Activated CD8-positive, alpha-beta memory T cell treated with anti-CD3 and anti-CD28 coated beads, Interleukin-2, amount 50 U/mL, for 1 hour (primary cell): ENCODE measurements around the gene PPP2R5C.
"Not testable (repeated sequence)": the region's sequence is repeated elsewhere in the genome, so short reads cannot be mapped to it uniquely, and the experiment has no call there.

Experiments
- DNase-seq: peaks from one replicate; pipeline ENCODE4 v3.0.0-alpha.2; 2020; ENCODE audit errors: extremely low read depth

Gene PPP2R5C

GRCh38 chr14:101761032-101761880 lies at the start of gene PPP2R5C:
Gene PPP2R5C, plus strand, starts transcription at chr14:101761709. Its CDS starts 185 bp downstream, at chr14:101761894.
- DNase-seq, result peak; percentile 72

DNA sequence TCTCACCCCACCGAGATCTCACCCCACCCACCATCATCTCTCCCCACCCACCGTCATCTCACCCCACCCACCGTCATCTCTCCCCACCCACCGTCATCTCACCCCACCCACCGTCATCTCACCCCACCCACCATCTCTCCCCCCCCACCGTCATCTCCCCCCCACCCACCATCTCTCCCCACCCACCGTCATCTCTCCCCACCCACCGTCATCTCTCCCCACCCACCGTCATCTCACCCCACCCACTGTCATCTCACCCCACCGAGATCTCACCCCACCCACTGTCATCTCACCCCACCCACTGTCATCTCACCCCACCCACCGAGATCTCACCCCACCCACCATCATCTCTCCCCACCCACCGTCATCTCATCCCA lies 49.7 kb upstream of the PPP2R5C start:
- not testable (repeated sequence) for DNase-seq

DNA sequence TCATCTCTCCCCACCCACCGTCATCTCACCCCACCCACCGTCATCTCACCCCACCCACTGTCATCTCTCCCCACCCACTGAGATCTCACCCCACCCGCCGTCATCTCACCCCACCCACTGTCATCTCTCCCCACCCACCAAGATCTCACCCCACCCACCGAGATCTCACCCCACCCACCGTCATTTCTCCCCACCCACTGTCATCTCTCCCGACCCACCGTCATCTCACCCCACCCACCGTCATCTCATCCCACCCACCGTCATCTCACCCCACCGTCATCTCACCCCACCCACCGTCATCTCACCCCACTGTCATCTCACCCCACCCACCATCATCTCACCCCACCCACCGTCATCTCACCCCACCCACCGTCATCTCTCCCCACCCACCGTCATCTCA lies 49.2 kb upstream of the PPP2R5C start:
- not testable (repeated sequence) for DNase-seq

DNA sequence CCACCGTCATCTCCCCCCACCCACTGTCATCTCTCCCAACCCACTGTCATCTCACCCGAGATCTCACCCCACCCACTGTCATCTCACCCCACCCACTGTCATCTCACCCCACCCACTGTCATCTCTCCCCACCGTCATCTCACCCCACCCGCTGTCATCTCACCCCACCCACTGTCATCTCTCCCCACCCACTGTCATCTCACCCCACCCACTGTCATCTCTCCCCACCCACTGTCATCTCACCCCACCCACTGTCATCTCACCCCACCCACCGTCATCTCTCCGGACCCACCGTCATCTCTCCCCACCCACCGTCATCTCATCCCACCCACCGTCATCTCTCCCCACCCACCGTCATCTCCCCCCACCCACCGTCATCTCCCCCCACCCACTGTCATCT lies 48.4 kb upstream of the PPP2R5C start:
- DNase-seq, result not testable (repeated sequence)

- no peak for DNase-seq
Observed at GRCh38 chr14:101713621-101714349, 47.7 kb upstream of the PPP2R5C start.

DNA sequence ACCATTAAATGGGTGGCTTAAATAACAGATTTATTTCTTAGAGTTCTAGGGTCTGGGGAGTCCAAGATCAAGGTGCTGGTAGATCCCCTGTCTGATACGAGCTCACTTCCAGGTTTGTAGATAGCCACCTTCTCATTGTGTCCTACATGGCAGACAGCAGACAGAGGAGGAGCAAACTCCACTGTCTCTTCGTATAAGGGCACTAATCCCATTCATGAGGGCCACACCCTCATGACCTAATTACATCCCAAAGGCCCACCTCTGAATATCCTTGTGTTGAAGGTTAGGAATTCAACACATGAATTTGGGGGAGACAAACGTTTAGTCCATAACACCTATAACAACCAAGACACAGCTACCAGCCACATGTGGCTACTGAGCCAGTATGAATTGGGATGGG lies 47.1 kb upstream of the PPP2R5C start:
- DNase-seq, result no peak

- DNase-seq, result no peak
Observed at GRCh38 chr14:101715210-101716076, 46.1 kb upstream of the PPP2R5C start.

DNA sequence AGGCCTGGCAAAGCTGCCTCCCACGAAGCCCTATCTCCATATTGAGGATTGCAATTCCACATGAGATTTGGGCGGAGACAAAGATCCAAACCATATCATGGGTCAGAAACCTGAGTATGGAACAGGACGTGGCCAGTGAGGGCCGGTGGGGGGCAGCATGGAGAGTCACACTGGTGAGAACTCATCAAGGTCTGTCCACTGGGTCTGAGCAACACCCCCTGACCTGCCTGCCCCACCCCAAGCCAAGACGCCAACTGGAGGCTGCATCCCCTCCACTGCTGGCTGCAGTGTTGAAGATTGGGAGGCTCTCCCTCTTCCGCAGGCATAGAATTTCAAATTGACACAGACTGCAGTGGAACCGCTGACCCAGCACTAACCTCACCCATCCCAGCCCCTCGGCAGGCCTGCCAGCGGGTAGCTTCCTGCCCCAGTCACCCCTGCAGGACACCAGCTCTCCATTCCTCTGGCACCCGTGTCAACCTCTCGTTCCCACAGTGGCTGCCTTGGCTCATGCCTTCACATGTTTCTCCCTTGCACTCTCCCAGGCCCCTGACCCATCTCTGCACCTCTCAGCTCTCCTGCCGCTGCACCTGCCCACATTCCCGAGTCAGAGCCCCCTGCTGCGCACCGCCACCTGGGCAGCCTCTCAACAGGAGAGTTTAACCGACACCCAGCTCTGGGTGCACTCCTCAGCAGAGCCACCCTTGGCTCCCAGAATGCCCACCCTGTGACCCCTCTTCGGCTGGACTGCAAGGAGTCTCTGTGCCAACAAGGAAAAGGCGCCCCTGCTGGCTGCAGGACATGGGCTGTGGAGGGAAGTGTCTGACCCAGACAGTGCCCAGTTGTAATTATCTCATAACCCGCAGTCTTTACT lies 45.2 kb upstream of the PPP2R5C start:
- DNase-seq, result no peak

GRCh38 chr14:101716956-101717662 lies 44.4 kb upstream of the PPP2R5C start:
- DNase-seq, result no peak

DNA sequence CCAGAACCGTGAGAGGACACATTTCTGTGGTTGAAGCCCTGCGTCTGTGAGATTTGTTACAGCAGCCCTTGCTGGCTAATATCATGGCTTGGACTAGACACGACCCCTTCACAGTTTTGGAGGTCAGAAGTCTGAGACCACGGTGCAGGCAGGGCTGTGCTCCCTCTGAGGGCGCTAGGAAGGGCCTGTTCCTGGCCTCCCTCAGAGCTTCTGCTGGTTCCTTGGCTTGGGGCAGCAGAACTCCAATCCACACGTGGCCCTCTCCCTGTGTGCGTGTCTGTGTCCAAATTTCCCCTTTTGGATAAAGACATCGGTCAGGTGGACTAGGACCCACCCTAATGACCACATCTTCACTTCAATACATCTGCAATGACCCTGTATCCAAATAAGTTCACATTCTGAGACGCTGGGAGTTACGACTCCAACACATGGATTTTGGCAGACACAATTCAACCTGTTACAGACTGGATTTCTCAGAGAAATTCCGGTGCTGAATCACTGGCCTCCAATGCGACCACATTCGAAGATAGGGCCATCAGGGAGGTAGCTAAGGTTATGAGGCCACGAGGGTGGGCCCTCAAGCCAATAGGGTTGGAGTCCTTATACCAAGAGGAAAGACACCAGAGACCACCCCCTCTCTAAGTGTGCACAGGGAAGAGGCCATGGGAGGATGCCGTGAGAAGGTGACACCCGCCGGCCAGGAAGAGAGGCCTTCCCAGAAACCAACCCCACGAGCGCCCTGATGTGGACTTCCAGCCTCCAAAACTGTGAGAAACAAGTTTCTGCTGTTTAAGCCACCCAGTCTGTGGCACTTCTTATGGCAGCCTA lies 43.6 kb upstream of the PPP2R5C start:
- DNase-seq, result no peak

DNA sequence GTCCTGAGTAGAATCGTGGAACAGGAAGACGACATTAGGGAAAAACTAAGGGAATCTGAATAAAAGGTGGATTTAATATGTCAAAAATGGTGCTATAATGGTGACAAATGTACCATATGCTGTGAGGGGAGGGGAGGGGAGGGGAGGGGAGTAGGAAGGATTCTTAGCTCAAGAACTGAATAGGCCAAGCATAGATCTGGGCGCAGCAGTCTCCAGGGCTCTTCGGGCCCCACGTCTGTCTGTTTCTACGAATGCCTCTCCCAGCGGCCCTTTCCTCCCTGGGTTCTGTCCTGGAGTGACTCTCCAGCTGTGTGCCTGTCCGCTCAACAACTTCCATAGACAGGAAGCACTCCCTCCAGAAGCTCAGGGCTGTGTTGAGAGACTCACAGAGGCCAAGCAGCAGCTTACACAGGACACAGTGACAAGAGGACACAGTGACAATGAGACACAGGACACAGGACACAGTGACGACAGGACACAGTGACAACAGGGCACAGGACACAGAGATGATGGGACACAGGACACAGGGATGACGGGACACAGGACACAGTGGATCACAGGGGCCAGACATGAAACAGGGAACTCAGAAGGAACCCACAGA lies 42.4 kb upstream of the PPP2R5C start:
- DNase-seq, result no peak

DNA sequence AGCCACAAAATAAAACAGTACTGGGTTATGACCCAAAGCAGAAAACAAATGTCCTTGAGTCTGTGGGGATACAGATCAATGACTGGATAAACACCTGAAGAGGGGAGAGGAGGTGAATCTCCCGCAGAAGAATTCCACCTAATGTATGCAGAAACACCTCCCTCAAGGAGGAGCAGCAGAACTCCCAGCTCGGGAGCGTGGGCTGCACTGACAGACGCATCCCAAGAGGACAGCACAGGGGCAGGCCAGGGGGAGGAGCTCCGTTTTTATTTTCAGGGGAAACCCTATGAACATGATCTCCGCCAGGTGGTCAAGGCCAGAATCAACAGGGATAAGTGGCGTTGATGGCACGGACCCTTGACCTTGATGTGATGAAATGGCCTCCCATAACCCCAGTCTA lies 41.8 kb upstream of the PPP2R5C start:
- DNase-seq, result no peak

- DNase-seq, result no peak
Observed at GRCh38 chr14:101721111-101721510, 40.4 kb upstream of the PPP2R5C start.

- DNase-seq, result peak; percentile 83
Observed at GRCh38 chr14:101721951-101722661, 39.4 kb upstream of the PPP2R5C start.

DNA sequence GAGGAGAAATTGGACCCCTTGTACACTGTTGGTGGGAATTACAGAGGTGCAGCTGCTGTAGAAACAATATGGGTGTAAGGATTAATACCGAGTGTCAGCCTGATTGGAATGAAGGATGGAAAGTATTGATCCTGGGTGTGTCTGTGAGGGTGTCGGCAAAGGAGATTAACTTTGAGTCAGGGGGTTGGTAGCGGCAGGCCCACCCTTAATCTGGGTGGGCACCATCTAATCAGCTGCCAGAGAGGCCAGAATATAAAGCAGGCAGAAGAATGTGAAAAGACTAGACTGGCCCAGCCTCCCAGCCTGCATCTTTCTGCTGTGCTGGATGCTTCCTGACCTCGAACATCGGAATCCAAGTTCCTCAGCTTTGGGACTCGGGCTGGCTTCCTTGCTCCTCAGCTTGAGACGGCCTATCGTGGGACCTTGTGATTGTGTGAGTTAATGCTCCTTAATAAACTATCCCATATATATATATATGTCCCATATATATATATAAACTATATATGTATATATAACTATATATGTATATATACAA lies 38.4 kb upstream of the PPP2R5C start:
- no peak for DNase-seq

DNA sequence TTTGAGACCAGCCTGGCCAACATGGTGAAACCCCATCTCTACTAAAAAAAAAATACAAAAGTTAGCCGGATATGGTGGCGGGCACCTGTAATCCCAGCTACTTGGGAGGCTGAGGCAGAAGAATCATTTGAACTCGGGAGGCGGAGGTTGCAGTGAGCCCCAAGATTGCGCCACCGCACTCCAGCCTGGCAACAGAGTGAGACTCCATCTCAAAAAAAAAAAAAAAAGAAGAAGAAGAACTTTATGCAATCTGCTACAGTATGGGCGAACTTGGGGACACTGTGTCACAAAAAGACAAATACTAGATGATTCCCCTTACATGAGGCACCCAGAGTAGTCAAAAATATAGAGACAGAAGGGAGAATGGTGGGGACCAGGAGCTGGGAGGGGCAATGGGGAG lies 35.9 kb upstream of the PPP2R5C start:
- DNase-seq, result not testable (repeated sequence)

DNA sequence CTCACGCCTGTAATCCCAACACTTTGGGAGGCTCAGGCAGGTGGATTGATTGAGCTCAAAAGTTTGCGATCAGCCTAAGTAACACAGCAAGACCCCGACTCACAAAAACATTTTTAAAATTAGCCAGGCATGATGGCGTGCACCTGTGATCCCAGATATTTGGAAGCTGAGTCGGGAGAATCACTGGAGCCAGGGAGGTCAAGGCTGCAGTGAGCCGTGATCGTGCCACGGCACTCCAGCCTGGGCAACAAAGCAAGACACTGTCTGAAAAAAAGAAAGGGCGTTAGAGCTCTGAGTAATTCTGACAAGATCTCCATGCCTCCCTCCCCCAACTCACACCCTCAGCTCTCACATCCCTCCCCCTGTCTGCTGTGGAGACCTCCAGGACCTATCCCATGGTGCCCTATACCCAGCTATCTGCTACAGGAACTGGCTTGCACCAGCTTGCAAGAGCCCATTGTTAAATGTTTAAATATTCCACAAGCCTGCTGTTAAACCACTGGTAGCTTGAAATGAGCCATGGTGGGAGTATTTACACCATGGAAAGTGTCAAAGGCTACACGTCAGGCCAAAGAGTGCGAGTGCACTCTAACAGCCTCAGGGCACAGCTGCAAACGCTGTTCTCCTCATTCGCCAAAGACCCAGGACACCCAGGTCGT lies 35.1 kb upstream of the PPP2R5C start:
- no peak for DNase-seq

DNA sequence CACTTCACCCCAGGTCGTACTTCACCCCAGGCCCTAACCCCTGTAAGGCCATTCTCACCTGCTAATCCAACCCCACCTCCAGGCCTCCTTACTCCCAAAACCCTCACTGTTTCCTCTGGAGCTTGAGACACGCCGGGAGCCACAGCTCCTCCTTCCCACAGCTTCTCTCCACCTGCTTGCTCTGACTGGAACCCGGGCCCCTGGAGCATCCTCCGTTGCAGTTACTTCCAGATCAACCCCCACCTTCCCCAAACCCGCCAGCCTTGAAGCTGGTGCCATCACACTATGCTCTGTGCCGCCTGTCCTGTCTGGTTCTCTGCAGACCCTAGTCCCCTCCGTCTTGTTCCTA lies 34.6 kb upstream of the PPP2R5C start:
- DNase-seq, result no peak
